ENCODE data around the gene NPHP4. TPM values are rescaled to one million over a fixed set of nuclear protein-coding genes. Genes with fewer than 3 reads are reported as not detected.

Gene NPHP4
- total RNA-seq, 1 donor from 2014 or later = 33.2 TPM

- TF ChIP-seq CTCF (conservative IDR thresholded peaks at IDR 0.05) = no peak
- no peaks in the 10 kb centered on the region for H3K36me3 Mint-ChIP-seq (ENCODE audit: low read depth)
- H3K4me1 Mint-ChIP-seq = peaks cover 4% of the 10 kb centered on the region
- no peak overlapping the region for H3K27ac Mint-ChIP-seq (ENCODE audit: unreplicated experiment)
- no peaks in the 10 kb centered on the region for H3K27me3 Mint-ChIP-seq (ENCODE audit: low read depth)
- no peak overlapping the region for H3K4me3 Mint-ChIP-seq
- H3K9me3 Mint-ChIP-seq = no peaks in the 10 kb centered on the region
- no peak for DNase-seq (ENCODE audit: low read depth, low spot score)
These were observed 18.3 kb upstream of the NPHP4 start for GRCh38 chr1:6010554-6010953.

- Mint-ChIP-seq H3K9me3 (no peaks in the 10 kb centered on the region), H3K27me3 (ENCODE audit: low read depth) (no peaks in the 10 kb centered on the region), H3K4me3 (no peak overlapping the region), H3K27ac (ENCODE audit: unreplicated experiment) (no peak overlapping the region), H3K36me3 (ENCODE audit: low read depth) (no peaks in the 10 kb centered on the region), H3K4me1 (peaks cover 8% of the 10 kb centered on the region)
- TF ChIP-seq CTCF (conservative IDR thresholded peaks at IDR 0.05) = no peak
- DNase-seq (ENCODE audit: low read depth, low spot score) = no peak
These were observed 17.2 kb upstream of the NPHP4 start for GRCh38 chr1:6009120-6010040.

GRCh38 chr1:6008696-6009095, 16.5 kb upstream of the NPHP4 start:
- Mint-ChIP-seq H3K4me1 (peaks cover 15% of the 10 kb centered on the region), H3K4me3 (no peak overlapping the region), H3K36me3 (ENCODE audit: low read depth) (no peaks in the 10 kb centered on the region), H3K27ac (ENCODE audit: unreplicated experiment) (no peak overlapping the region), H3K9me3 (no peaks in the 10 kb centered on the region), H3K27me3 (ENCODE audit: low read depth) (no peaks in the 10 kb centered on the region)
- DNase-seq (ENCODE audit: low read depth, low spot score) = no peak
- TF ChIP-seq CTCF (conservative IDR thresholded peaks at IDR 0.05) = no peak

GRCh38 chr1:6008084-6008415, 15.8 kb upstream of the NPHP4 start:
- Mint-ChIP-seq H3K36me3 (ENCODE audit: low read depth) (no peaks in the 10 kb centered on the region), H3K27me3 (ENCODE audit: low read depth) (no peaks in the 10 kb centered on the region), H3K27ac (ENCODE audit: unreplicated experiment) (no peak overlapping the region), H3K4me3 (no peak overlapping the region), H3K9me3 (no peaks in the 10 kb centered on the region), H3K4me1 (peaks cover 21% of the 10 kb centered on the region)
- no peak for TF ChIP-seq CTCF (conservative IDR thresholded peaks at IDR 0.05)
- DNase-seq (ENCODE audit: low read depth, low spot score) = no peak

- no peaks in the 10 kb centered on the region for H3K27me3 Mint-ChIP-seq (ENCODE audit: low read depth)
- H3K36me3 Mint-ChIP-seq (ENCODE audit: low read depth) = no peaks in the 10 kb centered on the region
- TF ChIP-seq CTCF (conservative IDR thresholded peaks at IDR 0.05) = no peak
- no peaks in the 10 kb centered on the region for H3K9me3 Mint-ChIP-seq
- H3K4me1 Mint-ChIP-seq = peaks cover 26% of the 10 kb centered on the region
- no peak overlapping the region for H3K4me3 Mint-ChIP-seq
- peak overlapping the region; percentile 27 for H3K27ac Mint-ChIP-seq (ENCODE audit: unreplicated experiment)
- no peak for DNase-seq (ENCODE audit: low read depth, low spot score)
These were observed 15.3 kb upstream of the NPHP4 start for GRCh38 chr1:6007318-6008083.

Data from neural crest cell (in vitro differentiated cells).